ENCODE data around the gene SLC7A7. TPM values are rescaled to one million over a fixed set of nuclear protein-coding genes. Genes with fewer than 3 reads are reported as not detected.

Gene SLC7A7
- total RNA-seq, 2 experiments from 2014 or later, result 0.40 to 1.1 TPM

- CTCF ChIA-PET, result no interaction called here
- H3K4me3 Mint-ChIP-seq, result no peak overlapping the region
- peaks cover 24% of the 10 kb centered on the region for H3K36me3 Mint-ChIP-seq (ENCODE audit: low read depth)
- no peaks in the 10 kb centered on the region for H3K4me1 Mint-ChIP-seq (ENCODE audit: low read depth)
- H3K27ac Mint-ChIP-seq, result no peak overlapping the region
- no peaks in the 10 kb centered on the region for H3K9me3 Mint-ChIP-seq
- no peaks in the 10 kb centered on the region for H3K27me3 Mint-ChIP-seq (ENCODE audit: low read depth)
- intact Hi-C loops (cut with micrococcal nuclease), result no loop called here
- DNase-seq, result no peak
Observed at GRCh38 chr14:22776215-22776614, 39.0 kb downstream of the SLC7A7 start.

GRCh38 chr14:22774011-22774706 lies 41.1 kb downstream of the SLC7A7 start:
- no peak for DNase-seq
- Mint-ChIP-seq H3K27me3 (ENCODE audit: low read depth) (no peaks in the 10 kb centered on the region), H3K4me3 (no peak overlapping the region), H3K27ac (peak overlapping the region; percentile 18), H3K9me3 (no peaks in the 10 kb centered on the region), H3K4me1 (ENCODE audit: low read depth) (peaks cover 3% of the 10 kb centered on the region), H3K36me3 (ENCODE audit: low read depth) (peaks cover 44% of the 10 kb centered on the region)
- CTCF ChIA-PET, result interaction anchor here (0.7 to 1.4 kb wide), 5 partner anchors 9 to 204 kb away, joined by 3 to 4 read pairs (median 3); no protein-coding TSS in a partner anchor
- intact Hi-C loops (cut with micrococcal nuclease), result no loop called here

- Mint-ChIP-seq H3K27me3 (ENCODE audit: low read depth) (no peaks in the 10 kb centered on the region), H3K4me1 (ENCODE audit: low read depth) (peaks cover 8% of the 10 kb centered on the region), H3K36me3 (ENCODE audit: low read depth) (peaks cover 49% of the 10 kb centered on the region), H3K4me3 (no peak overlapping the region), H3K27ac (peak overlapping the region; percentile 18), H3K9me3 (no peaks in the 10 kb centered on the region)
- intact Hi-C loops (cut with micrococcal nuclease), result no loop called here
- DNase-seq, result no peak
- CTCF ChIA-PET, result interaction anchor here (0.7 to 1.4 kb wide), 5 partner anchors 10 to 295 kb away, joined by 3 to 5 read pairs (median 3); no protein-coding TSS in a partner anchor
Observed at GRCh38 chr14:22773162-22774010, 41.8 kb downstream of the SLC7A7 start.

- Mint-ChIP-seq H3K36me3 (ENCODE audit: low read depth) (peaks cover 54% of the 10 kb centered on the region), H3K27me3 (ENCODE audit: low read depth) (no peaks in the 10 kb centered on the region), H3K4me1 (ENCODE audit: low read depth) (peaks cover 14% of the 10 kb centered on the region), H3K9me3 (no peaks in the 10 kb centered on the region), H3K4me3 (no peak overlapping the region), H3K27ac (no peak overlapping the region)
- CTCF ChIA-PET, result interaction anchor here (1.3 kb wide), 1 partner anchor 296 kb away, joined by 5 read pairs; no protein-coding TSS in a partner anchor
- intact Hi-C loops (cut with micrococcal nuclease), result no loop called here
- no peak for DNase-seq
Observed at GRCh38 chr14:22772725-22773124, 42.5 kb downstream of the SLC7A7 start.

GRCh38 chr14:22770481-22771187 lies 44.6 kb downstream of the SLC7A7 start:
- DNase-seq, result no peak
- H3K27me3 Mint-ChIP-seq (ENCODE audit: low read depth), result no peaks in the 10 kb centered on the region
- CTCF ChIA-PET, result interaction anchor here (0.5 kb wide), 1 partner anchor 852 kb away, joined by 3 read pairs; no protein-coding TSS in a partner anchor
- H3K27ac Mint-ChIP-seq, result no peak overlapping the region
- no peaks in the 10 kb centered on the region for H3K9me3 Mint-ChIP-seq
- intact Hi-C loops (cut with micrococcal nuclease), result no loop called here
- H3K4me1 Mint-ChIP-seq (ENCODE audit: low read depth), result peaks cover 25% of the 10 kb centered on the region
- H3K4me3 Mint-ChIP-seq, result no peak overlapping the region
- peaks cover 62% of the 10 kb centered on the region for H3K36me3 Mint-ChIP-seq (ENCODE audit: low read depth)

- H3K4me1 Mint-ChIP-seq (ENCODE audit: low read depth), result peaks cover 31% of the 10 kb centered on the region
- peaks cover 60% of the 10 kb centered on the region for H3K36me3 Mint-ChIP-seq (ENCODE audit: low read depth)
- CTCF ChIA-PET, result no interaction called here
- intact Hi-C loops (cut with micrococcal nuclease), result loop anchor here (5.0 to 10.0 kb wide), 2 partner anchors 197 to 1255 kb away; partner anchors contain the start of gene METTL3
- H3K27ac Mint-ChIP-seq, result peak overlapping the region; percentile 7
- no peak overlapping the region for H3K4me3 Mint-ChIP-seq
- H3K9me3 Mint-ChIP-seq, result no peaks in the 10 kb centered on the region
- H3K27me3 Mint-ChIP-seq (ENCODE audit: low read depth), result no peaks in the 10 kb centered on the region
- no peak for DNase-seq
Observed at GRCh38 chr14:22769369-22769768, 45.9 kb downstream of the SLC7A7 start.

- CTCF ChIA-PET, result no interaction called here
- DNase-seq, result no peak
- Mint-ChIP-seq H3K4me1 (ENCODE audit: low read depth) (peaks cover 31% of the 10 kb centered on the region), H3K27me3 (ENCODE audit: low read depth) (no peaks in the 10 kb centered on the region), H3K27ac (no peak overlapping the region), H3K36me3 (ENCODE audit: low read depth) (peaks cover 57% of the 10 kb centered on the region), H3K9me3 (no peaks in the 10 kb centered on the region), H3K4me3 (no peak overlapping the region)
- intact Hi-C loops (cut with micrococcal nuclease), result loop anchor here (5.0 to 10.0 kb wide), 2 partner anchors 197 to 1254 kb away; partner anchors contain the start of gene METTL3
Observed at GRCh38 chr14:22768947-22769346, 46.3 kb downstream of the SLC7A7 start.

- intact Hi-C loops (cut with micrococcal nuclease), result loop anchor here (1.0 to 10.0 kb wide), 5 partner anchors 23 to 1252 kb away; partner anchors contain the start of genes HOMEZ and METTL3
- peak overlapping the region; percentile 83 for H3K4me3 Mint-ChIP-seq
- H3K27ac Mint-ChIP-seq, result peak overlapping the region; percentile 95
- H3K27me3 Mint-ChIP-seq (ENCODE audit: low read depth), result no peaks in the 10 kb centered on the region
- peaks cover 3% of the 10 kb centered on the region for H3K9me3 Mint-ChIP-seq
- H3K4me1 Mint-ChIP-seq (ENCODE audit: low read depth), result peaks cover 31% of the 10 kb centered on the region
- CTCF ChIA-PET, result interaction anchor here (0.9 to 3.8 kb wide), 4 partner anchors 17 to 210 kb away, joined by 3 to 18 read pairs (median 6); no protein-coding TSS in a partner anchor
- DNase-seq, result no peak
- peaks cover 55% of the 10 kb centered on the region for H3K36me3 Mint-ChIP-seq (ENCODE audit: low read depth)
Observed at GRCh38 chr14:22767323-22767589, 48.0 kb downstream of the SLC7A7 start.

GRCh38 chr14:22766457-22767322 lies 48.5 kb downstream of the SLC7A7 start, which contains the start of gene OXA1L:
OXA1L (plus strand) TSS chr14:22766688; CDS start chr14:22766702, 14 bp downstream.
- H3K4me3 Mint-ChIP-seq, result peak within 1 kb of the TSS; percentile 83
- CTCF ChIA-PET, result interaction anchor here (0.6 to 3.8 kb wide), 12 partner anchors 17 to 220 kb away, joined by 3 to 18 read pairs (median 5); no protein-coding TSS in a partner anchor
- H3K4me1 Mint-ChIP-seq (ENCODE audit: low read depth), result peaks cover 31% of the 10 kb centered on the region
- no peaks in the 10 kb centered on the region for H3K27me3 Mint-ChIP-seq (ENCODE audit: low read depth)
- intact Hi-C loops (cut with micrococcal nuclease), result loop anchor here (1.0 to 10.0 kb wide), 14 partner anchors 24 to 1252 kb away; partner anchors contain the start of genes DAD1, HOMEZ, LRP10 and METTL3
- peaks cover 7% of the 10 kb centered on the region for H3K9me3 Mint-ChIP-seq
- H3K36me3 Mint-ChIP-seq (ENCODE audit: low read depth), result peaks cover 57% of the 10 kb centered on the region
- peak within 1 kb of the TSS; percentile 95 for H3K27ac Mint-ChIP-seq
- DNase-seq, result peak; percentile 99

- H3K27ac Mint-ChIP-seq, result no peak overlapping the region
- no peaks in the 10 kb centered on the region for H3K27me3 Mint-ChIP-seq (ENCODE audit: low read depth)
- H3K4me3 Mint-ChIP-seq, result no peak overlapping the region
- peaks cover 46% of the 10 kb centered on the region for H3K36me3 Mint-ChIP-seq (ENCODE audit: low read depth)
- H3K4me1 Mint-ChIP-seq (ENCODE audit: low read depth), result peaks cover 31% of the 10 kb centered on the region
- intact Hi-C loops (cut with micrococcal nuclease), result loop anchor here (10.0 kb wide), 1 partner anchor 1250 kb away; the partner anchor contains the start of gene METTL3
- CTCF ChIA-PET, result interaction anchor here (3.8 kb wide), 1 partner anchor 106 kb away, joined by 18 read pairs; no protein-coding TSS in a partner anchor
- no peak for DNase-seq
- H3K9me3 Mint-ChIP-seq, result peaks cover 8% of the 10 kb centered on the region
Observed at GRCh38 chr14:22764382-22764781, 50.9 kb downstream of the SLC7A7 start.

- Mint-ChIP-seq H3K4me3 (no peak overlapping the region), H3K27ac (no peak overlapping the region), H3K4me1 (ENCODE audit: low read depth) (peaks cover 10% of the 10 kb centered on the region), H3K27me3 (ENCODE audit: low read depth) (no peaks in the 10 kb centered on the region), H3K36me3 (ENCODE audit: low read depth) (peaks cover 34% of the 10 kb centered on the region), H3K9me3 (peaks cover 8% of the 10 kb centered on the region)
- no peak for DNase-seq
- intact Hi-C loops (cut with micrococcal nuclease), result loop anchor here (10.0 kb wide), 1 partner anchor 1247 kb away; the partner anchor contains the start of gene METTL3
- CTCF ChIA-PET, result interaction anchor here (0.7 to 1.5 kb wide), 3 partner anchors 44 to 139 kb away, joined by 4 to 5 read pairs (median 5); no protein-coding TSS in a partner anchor
Observed at GRCh38 chr14:22761734-22762133, 53.5 kb downstream of the SLC7A7 start.
